ENCODE measurements around the gene ABCB8. TPM values are rescaled to one million over a fixed set of nuclear protein-coding genes. Genes with fewer than 3 reads are reported as not detected.

ABCB8 gene
- total and polyA plus RNA-seq, 9 of the 15 experiments (the other 6 are each of a cell fraction or from before 2014, with no cell fraction given), result 7.6 to 106 (median 36.3) TPM

- TF ChIP-seq ZNF764 (CRISPR knock-in tag; IDR thresholded peaks at IDR 0.05; ENCODE audit: low read depth) (no peak), SREBF1 (IDR thresholded peaks at IDR 0.05; ENCODE audit: borderline replicate concordance, low read depth, low read length) (no peak), ZNF232 (CRISPR knock-in tag; IDR thresholded peaks at IDR 0.05) (no peak), ZNF12 (CRISPR knock-in tag; IDR thresholded peaks at IDR 0.05) (no peak), USF1 (CRISPR knock-in tag; IDR thresholded peaks at IDR 0.05) (no peak), MLX (CRISPR knock-in tag; conservative IDR thresholded peaks at IDR 0.05) (no peak), ZNF324 (CRISPR knock-in tag; IDR thresholded peaks at IDR 0.05) (no peak), CTCF (IDR thresholded peaks at IDR 0.05 in 2 of 3, conservative IDR thresholded peaks at IDR 0.05 in 1 of 3; ENCODE audit: insufficient read depth in 2 of 3, low read depth in 1 of 3, low read length in 3 of 3) (peak; percentile 62 to 95 (median 81)), SIN3B (IDR thresholded peaks at IDR 0.05; ENCODE audit: low read depth) (no peak), MIER1 (IDR thresholded peaks at IDR 0.05; ENCODE audit: low read depth) (no peak), NR0B1 (IDR thresholded peaks at IDR 0.05; ENCODE audit: partially characterized antibody) (no peak), CGGBP1 (CRISPR knock-in tag; IDR thresholded peaks at IDR 0.05) (no peak), BRD9 (IDR thresholded peaks at IDR 0.05; ENCODE audit: low read depth, partially characterized antibody) (peak; percentile 50), SMARCC2 (IDR thresholded peaks at IDR 0.05; ENCODE audit: low read depth) (no peak), SRSF7 (optimal IDR thresholded peaks at IDR 0.05; ENCODE audit: low read depth, low read length) (no peak), ZNF586 (CRISPR knock-in tag; conservative IDR thresholded peaks at IDR 0.05) (no peak), MEIS2 (IDR thresholded peaks at IDR 0.05; ENCODE audit: partially characterized antibody) (no peak), DMBX1 (CRISPR knock-in tag; IDR thresholded peaks at IDR 0.05; ENCODE audit: borderline replicate concordance) (no peak), ZNF146 (CRISPR knock-in tag; IDR thresholded peaks at IDR 0.05; ENCODE audit: unreplicated experiment) (no peak), SP2 (IDR thresholded peaks at IDR 0.05; ENCODE audit: extremely low read depth, low read depth, low read length, poor library complexity, severe bottlenecking) (no peak), SNRNP70 (optimal IDR thresholded peaks at IDR 0.05; ENCODE audit: low read depth, low read length) (no peak), STAT5B (CRISPR knock-in tag; IDR thresholded peaks at IDR 0.05) (no peak), MYC (IDR thresholded peaks at IDR 0.05; ENCODE audit: low read depth, low read length) (peak; percentile 7; the same call in 1 of the 2 replicates), MYC (CRISPR knock-in tag; IDR thresholded peaks at IDR 0.05; ENCODE audit: borderline replicate concordance, low read depth) (no peak)
These were observed 18.8 kb upstream of the ABCB8 start (continued) for GRCh38 chr7:151009327-151010036.

Measured in K562 (cell line).